Bronchial epithelial cell (primary cell): ENCODE results near the gene EFCAB3. TPM values are rescaled to one million over a fixed set of nuclear protein-coding genes. Genes with fewer than 3 reads are reported as not detected.

Source experiments
- DNase-seq: peaks from one replicate; pipeline ENCODE4 v3.0.0-alpha.2; 2010; ENCODE audit warnings: low read depth
- FAIRE-seq: peaks from 2 replicates; lab custom pipeline; 2011; peaks lifted over from hg19 to GRCh38; lab: Jason Lieb, UNC
- H3K27me3 ChIP-seq: 2 replicates; pipeline ENCODE4 v1.5.1; 2011; ENCODE audit warnings: low read length; ENCODE audit not compliant: control insufficient read depth, insufficient read depth
- H3K36me3 ChIP-seq: 2 replicates; pipeline ENCODE4 v1.5.1; 2011; ENCODE audit warnings: low read length; ENCODE audit not compliant: control insufficient read depth, insufficient read depth
- H3K4me3 ChIP-seq: 2 replicates; pipeline ENCODE4 v1.5.1; 2011; ENCODE audit warnings: mild to moderate bottlenecking, low read depth, low read length, control low read depth
- CTCF ChIP-seq: IDR thresholded peaks from 2 replicates; pipeline ENCODE4 v1.5.1; 2011; ENCODE audit warnings: mild to moderate bottlenecking, moderate library complexity, low read length, control low read depth, inconsistent platforms; ENCODE audit not compliant: insufficient read depth, severe bottlenecking
- total RNA-seq: library from RNA; depleted of rRNA; stranded (reverse); fragments of >200 nt; gene quantifications from 2 replicates; pipeline ENCODE4 v1.2.1, GENCODE V29; 2014

Gene EFCAB3
- not detected in 2 replicates for total RNA-seq

DNA sequence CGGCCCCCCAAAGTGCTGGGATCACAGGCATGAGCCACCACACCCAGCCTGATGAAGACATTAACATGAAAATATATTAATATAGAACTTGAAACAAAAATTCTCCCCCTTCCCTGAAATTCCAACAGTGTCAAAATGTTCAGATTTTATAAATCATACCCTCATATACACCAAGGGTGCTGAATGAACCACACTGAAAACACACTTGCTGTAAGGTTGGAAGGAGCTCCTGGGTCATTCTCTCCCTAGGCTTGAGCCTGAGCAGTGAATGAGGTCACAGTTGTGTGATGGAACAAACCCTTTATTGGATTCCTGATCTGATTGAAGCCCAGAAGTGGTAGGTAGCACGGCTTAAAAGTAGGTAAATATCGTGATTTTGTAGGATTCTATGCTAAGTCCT, at the start of gene EFCAB3:
EFCAB3 (plus strand) TSS at position 301 of the 400 bp plus-strand sequence. CDS start 2,427 bp downstream, outside the sequence.
- FAIRE-seq: no peak
- Histone ChIP-seq H3K27me3 (no peaks in the 10 kb centered on the region), H3K4me3 (no peak within 1 kb of the TSS), H3K36me3 (no peaks in the 10 kb centered on the region)
- TF ChIP-seq CTCF: no peak
- no peak for DNase-seq

DNA sequence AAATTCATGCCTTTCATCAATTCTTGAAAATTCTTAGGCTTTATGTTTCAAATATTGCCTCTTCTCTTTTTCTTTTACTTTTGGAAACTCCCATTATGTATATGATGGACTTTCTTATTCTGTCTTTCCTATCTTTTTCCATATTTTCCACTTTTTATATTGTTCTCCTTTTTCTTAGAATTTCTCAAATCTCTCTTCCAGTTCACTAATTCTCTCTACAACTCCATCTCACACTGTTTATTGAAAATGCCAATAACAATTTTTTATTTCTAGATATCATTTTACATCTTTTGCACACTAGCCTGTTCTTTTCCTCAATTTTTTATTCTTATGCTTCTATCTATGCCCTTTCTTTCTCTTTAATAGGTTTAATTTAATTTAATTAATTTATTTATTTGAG, 43.8 kb upstream of the EFCAB3 start:
- DNase-seq (no peak), FAIRE-seq (no peak)
- Histone ChIP-seq H3K36me3 (no peaks in the 10 kb centered on the region), H3K27me3 (no peaks in the 10 kb centered on the region), H3K4me3 (no peak overlapping the region)
- TF ChIP-seq CTCF: no peak

DNA sequence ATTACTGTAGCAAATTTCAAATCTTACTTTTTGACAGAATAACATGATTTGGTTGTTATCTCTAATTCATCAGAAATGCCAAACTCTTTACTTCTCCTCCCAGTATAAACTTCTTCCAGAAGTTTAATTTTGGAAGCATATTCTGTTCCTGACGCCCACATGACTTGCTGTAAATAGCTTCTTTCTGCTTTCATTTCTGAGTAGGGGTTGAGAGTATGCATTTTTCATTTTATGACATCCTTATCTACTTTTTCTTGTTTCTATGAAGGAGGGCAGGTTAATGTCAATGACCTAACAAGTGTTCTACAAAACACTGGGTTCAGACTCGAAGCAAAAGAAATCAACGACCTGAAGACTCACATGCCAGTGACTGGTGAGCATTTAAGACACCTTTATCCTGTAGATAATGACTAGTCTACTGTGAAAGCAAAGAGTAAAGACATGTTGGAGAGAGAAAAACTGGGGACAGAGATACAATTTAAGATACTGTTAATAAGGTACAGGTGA, 36.5 kb upstream of the EFCAB3 start:
- no peaks in the 10 kb centered on the region for H3K36me3 ChIP-seq
- DNase-seq: no peak
- H3K27me3 ChIP-seq: no peaks in the 10 kb centered on the region
- FAIRE-seq: no peak
- TF ChIP-seq CTCF: no peak
- H3K4me3 ChIP-seq: no peak overlapping the region

DNA sequence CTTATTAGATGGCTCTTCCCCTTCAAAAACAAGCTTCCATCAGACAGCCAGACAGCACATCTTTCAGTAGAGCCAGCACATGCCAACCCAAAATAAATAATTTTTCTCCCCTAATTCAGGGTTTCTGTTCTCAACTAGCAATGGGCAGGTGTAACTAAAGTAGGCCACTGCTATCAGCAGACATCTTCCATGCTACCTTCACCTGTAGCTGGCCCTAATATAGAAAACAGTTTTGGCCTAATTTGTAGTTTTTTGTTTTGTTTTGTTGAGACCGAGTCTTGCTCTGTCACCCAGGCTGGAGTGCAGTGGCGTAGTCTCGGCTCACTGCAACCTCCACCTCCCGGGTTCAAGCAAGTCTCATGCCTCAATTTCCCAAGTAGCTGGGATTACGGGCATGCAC, 29.2 kb upstream of the EFCAB3 start:
- TF ChIP-seq CTCF: no peak
- Histone ChIP-seq H3K4me3 (no peak overlapping the region), H3K27me3 (no peaks in the 10 kb centered on the region), H3K36me3 (no peaks in the 10 kb centered on the region)
- FAIRE-seq (no peak), DNase-seq (no peak)

DNA sequence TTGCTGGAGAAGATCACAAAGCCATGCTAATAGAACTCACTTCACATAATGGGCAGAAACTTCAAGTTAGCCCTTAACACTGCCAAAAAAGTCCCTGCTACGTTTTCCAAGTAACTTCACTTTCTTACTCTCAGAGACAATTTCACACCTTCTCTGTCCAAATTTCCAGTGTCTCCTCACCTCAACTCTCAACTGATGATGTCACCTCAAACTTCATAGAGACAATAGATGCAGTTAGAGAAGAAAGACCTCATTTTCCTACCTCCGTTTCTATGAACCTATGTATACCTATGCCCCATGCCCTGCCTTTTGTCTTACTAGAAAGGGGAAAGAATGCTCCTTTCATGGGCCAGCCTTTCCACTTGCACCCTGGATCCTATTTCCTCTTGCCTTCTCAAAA, 14.2 kb upstream of the EFCAB3 start:
- Histone ChIP-seq H3K27me3 (peaks cover 1% of the 10 kb centered on the region), H3K4me3 (no peak overlapping the region), H3K36me3 (no peaks in the 10 kb centered on the region)
- TF ChIP-seq CTCF: no peak
- FAIRE-seq (no peak), DNase-seq (no peak)

DNA sequence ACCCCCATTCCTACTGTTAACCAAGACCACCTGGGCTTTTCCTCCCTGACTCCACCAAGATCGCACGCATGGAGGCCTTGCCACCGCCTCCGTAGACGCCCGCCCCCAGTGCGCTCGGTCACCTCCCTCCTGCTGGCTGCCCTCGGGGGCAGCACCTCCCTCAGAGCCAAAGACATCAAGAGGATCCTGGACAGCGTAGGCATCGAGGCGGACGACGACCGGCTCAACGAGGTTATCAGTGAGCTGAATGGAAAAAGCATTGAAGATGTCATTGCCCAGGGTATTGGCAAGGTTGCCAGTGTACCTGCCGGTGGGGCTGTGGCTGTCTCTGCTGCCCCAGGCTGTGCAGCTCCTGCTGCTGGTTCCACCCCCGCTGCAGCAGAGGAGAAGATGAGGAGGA, 1.2 kb downstream of the EFCAB3 start:
- TF ChIP-seq CTCF: no peak
- Histone ChIP-seq H3K4me3 (no peak overlapping the region), H3K36me3 (no peaks in the 10 kb centered on the region), H3K27me3 (no peaks in the 10 kb centered on the region)
- FAIRE-seq (no peak), DNase-seq (no peak)
